PFSK-1 (cell line): ENCODE measurements around the gene RGS18.

Experiments
- FOXP2 ChIP-seq: optimal IDR thresholded peaks from 2 replicates; pipeline ENCODE3; 2011; ENCODE audit warnings: borderline replicate concordance, control low read depth, inconsistent platforms; ENCODE audit not compliant: insufficient read depth; ENCODE audit errors: extremely low read length, extremely low read depth
- POLR2AphosphoS5 ChIP-seq: IDR thresholded peaks from 2 replicates; pipeline ENCODE4 v1.6.1; 2012; ENCODE audit warnings: low read depth, mild to moderate bottlenecking, control low read depth, low read length, moderate library complexity
- SIN3A ChIP-seq: IDR thresholded peaks from 2 replicates; pipeline ENCODE4 v1.6.1; 2012; ENCODE audit warnings: mild to moderate bottlenecking, low read length, moderate library complexity, borderline replicate concordance; ENCODE audit not compliant: insufficient read depth
- TAF1 ChIP-seq: IDR thresholded peaks from 2 replicates; pipeline ENCODE4 v1.6.1; 2012; ENCODE audit warnings: low read length, control low read depth, borderline replicate concordance; ENCODE audit not compliant: insufficient read depth
- TF ChIP-seq, protein P1 (sequence below), 2 experiments: IDR thresholded peaks; 2 replicates each; pipeline versions ENCODE4 v1.6.1 to v1.8.0; 2011 to 2012; ENCODE audit warnings: low read depth in 2 of 2, low read length in 2 of 2, control low read depth in 1 of 2, inconsistent platforms in 1 of 2, mild to moderate bottlenecking in 1 of 2, moderate library complexity in 1 of 2; ENCODE audit not compliant: insufficient read depth in 1 of 2

DNA sequence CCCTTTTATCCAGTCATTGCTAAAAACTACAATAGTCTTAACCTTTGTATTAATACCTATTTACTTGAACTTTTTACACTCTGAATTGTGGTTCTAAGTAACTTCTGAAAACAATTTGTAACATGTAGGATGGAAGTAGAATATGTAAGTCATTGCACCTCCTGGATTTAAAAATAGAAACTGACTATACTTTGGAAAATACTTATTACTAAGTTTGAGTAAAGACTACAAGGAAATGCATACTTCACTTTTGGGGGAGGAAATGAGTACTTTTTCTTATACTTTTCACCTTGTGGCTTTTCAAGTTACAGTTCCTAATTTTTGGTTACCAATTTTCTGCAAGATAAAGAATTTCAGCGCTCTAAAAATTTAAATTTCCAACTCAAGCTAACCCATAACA is 8.7 kb downstream of the RGS18 start:
- TF ChIP-seq TAF1, result no peak
- TF ChIP-seq POLR2AphosphoS5, result no peak
- no peak for TF ChIP-seq SIN3A
- TF ChIP-seq, protein P1, sequence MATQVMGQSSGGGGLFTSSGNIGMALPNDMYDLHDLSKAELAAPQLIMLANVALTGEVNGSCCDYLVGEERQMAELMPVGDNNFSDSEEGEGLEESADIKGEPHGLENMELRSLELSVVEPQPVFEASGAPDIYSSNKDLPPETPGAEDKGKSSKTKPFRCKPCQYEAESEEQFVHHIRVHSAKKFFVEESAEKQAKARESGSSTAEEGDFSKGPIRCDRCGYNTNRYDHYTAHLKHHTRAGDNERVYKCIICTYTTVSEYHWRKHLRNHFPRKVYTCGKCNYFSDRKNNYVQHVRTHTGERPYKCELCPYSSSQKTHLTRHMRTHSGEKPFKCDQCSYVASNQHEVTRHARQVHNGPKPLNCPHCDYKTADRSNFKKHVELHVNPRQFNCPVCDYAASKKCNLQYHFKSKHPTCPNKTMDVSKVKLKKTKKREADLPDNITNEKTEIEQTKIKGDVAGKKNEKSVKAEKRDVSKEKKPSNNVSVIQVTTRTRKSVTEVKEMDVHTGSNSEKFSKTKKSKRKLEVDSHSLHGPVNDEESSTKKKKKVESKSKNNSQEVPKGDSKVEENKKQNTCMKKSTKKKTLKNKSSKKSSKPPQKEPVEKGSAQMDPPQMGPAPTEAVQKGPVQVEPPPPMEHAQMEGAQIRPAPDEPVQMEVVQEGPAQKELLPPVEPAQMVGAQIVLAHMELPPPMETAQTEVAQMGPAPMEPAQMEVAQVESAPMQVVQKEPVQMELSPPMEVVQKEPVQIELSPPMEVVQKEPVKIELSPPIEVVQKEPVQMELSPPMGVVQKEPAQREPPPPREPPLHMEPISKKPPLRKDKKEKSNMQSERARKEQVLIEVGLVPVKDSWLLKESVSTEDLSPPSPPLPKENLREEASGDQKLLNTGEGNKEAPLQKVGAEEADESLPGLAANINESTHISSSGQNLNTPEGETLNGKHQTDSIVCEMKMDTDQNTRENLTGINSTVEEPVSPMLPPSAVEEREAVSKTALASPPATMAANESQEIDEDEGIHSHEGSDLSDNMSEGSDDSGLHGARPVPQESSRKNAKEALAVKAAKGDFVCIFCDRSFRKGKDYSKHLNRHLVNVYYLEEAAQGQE (IDR thresholded peaks at IDR 0.05; ENCODE audit: insufficient read depth in 1 of 2, low read depth in 2 of 2, low read length in 2 of 2), result no peak
- TF ChIP-seq FOXP2, result no peak
